ENCODE results near the gene SLC25A15.

- no peak for TF ChIP-seq CTCF (IDR thresholded peaks at IDR 0.05; ENCODE audit: poor library complexity)
- no peak for TF ChIP-seq EZH2 (IDR thresholded peaks at IDR 0.05; ENCODE audit: borderline replicate concordance)
These were observed 12.1 kb downstream of the SLC25A15 start for GRCh38 chr13:40801255-40802217.

All from hepatocyte (in vitro differentiated cells).